ENCODE data around the gene GMDS.
"Not testable (repeated sequence)": the region's sequence is repeated elsewhere in the genome, so short reads cannot be mapped to it uniquely, and the experiment has no call there.

The GMDS gene

DNA sequence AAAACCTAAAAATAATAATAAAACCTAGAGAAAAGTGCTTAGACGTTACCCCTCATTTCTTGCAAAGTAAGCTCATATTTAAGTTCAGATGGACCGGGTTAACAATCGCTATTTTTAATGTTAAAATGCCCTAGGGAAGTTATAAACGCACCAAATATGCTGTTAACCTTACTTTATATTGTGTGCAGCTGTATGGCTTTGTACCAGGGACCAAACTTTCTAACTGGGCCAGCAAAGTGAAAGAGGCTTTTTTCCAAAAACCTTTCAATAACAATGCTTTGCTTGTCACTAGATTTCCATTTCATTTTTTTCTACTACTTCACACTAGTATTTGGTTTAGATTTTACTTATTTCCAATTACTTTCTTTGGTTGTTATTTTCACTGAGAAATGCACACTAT lies 387.2 kb downstream of the GMDS start:
- no peak for DNase-seq (ENCODE audit: low read depth in 2 of 2)

GRCh38 chr6:1856381-1856780 lies 389.0 kb downstream of the GMDS start:
- DNase-seq (ENCODE audit: low read depth in 2 of 2) = no peak

DNA sequence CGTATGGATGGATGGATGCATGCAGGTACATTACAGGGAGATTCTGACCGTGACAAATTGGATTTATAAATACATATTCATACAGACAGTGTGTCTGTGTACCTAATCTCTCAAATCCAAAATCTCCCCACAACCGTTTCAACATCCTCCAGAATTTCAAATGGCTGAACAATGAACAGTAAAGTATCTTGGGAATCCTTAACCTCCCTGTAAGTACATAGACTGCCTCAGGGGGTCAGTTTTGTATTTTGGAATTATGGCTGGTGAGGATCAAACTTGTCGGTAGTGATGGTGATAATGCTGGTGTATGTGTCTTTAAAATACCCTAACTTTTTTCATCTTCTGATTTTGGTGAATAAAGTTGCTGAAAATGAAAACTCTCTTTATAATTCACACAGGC lies 389.5 kb downstream of the GMDS start:
- DNase-seq (ENCODE audit: low read depth in 2 of 2) = no peak

- no peak for DNase-seq (ENCODE audit: low read depth in 2 of 2)
Observed at GRCh38 chr6:1854296-1854695, 391.1 kb downstream of the GMDS start.

- no peak for DNase-seq (ENCODE audit: low read depth in 2 of 2)
Observed at GRCh38 chr6:1853761-1854160, 391.6 kb downstream of the GMDS start.

DNA sequence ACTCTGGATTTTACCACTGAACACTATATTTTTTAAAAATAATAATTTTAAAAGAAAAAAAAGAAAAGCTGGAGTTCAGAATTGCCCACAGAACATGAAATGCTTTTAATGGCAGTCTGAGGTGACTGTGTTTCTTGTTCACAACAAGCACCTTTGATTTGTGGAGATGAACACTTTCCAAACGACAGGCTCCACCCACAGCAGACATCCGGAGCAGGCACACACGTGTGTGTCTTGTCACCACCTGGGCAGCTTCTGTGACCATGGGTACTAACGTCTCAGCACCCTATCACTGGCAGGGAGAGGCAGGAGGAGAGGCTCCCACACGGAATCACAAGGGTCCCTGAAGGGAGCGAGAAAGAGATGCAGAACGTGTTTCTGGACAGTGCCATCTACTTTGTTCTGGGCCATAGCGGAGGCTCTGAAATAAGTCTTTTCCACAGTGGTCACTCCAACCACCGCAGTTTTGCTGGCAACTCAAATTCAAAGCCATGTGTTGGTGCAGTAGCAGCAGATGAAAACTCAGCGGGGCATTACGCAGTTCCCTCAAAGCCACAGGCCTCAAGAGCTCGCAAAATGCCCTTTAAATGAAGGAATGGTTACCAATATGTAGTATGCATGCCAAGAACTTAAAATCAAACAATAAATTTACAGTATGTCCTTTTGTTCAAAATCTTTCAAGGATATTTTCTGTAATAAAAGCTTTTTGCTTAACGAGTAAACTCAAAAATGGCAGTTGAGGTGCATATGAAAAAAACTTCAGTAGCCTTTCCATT lies 393.5 kb downstream of the GMDS start:
- DNase-seq (ENCODE audit: low read depth in 2 of 2) = no peak

DNA sequence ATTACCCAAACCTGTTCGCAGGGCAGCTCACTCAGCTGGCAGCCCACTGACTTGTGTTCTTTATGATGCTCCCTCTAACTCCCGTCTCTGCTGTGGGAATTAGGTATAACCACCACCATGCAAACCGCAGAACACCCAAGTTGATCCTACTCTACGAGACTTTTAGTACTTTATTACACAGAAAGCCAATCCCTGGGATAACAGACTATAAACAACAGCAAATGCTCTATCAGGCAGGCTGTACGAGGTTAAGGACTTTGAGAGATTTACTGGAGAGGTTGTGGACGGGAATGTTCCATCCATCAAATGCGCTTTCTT lies 394.6 kb downstream of the GMDS start:
- no peak for DNase-seq (ENCODE audit: low read depth in 2 of 2)

GRCh38 chr6:1850121-1850839 lies 395.1 kb downstream of the GMDS start:
- no peak for DNase-seq (ENCODE audit: low read depth in 2 of 2)

DNA sequence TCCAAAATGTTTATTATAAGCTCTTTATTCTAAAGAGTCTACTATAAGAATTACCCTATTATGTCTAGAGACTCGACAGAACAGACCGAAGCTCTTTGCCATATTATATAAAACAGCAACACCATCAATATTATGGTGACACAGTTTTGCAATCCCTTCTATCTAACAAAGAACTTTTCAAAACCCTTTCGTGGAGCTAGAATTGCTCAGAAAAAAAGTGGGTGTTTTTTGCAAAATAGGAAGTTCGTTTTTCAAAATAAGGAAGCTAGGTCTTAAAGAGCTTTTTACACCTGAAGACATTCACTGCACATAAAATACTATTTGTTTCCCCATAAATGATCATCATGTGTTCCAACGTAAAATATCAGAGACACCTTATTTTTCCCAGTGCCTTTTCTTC lies 395.7 kb downstream of the GMDS start:
- DNase-seq (ENCODE audit: low read depth in 2 of 2) = no peak

DNA sequence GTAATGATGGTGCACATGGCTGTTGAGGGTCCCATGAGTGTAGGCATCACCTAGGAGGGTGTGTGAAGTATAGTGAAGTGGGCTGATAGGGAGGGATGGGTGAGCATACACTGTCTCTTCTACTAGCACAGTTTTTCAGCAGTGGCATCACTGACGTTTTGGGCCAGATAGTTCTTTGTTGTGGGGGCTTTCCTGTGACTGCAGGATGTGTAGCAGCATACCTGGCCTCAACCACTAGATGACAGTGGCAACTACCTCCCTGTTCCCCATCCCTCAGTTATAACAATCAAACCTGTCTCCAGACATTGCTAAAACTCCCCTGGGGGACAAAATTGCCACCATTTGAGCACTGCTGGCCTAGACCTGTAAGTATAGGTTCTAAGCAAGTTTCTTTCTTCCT lies 396.7 kb downstream of the GMDS start:
- DNase-seq (ENCODE audit: low read depth in 2 of 2) = no peak

- DNase-seq (ENCODE audit: low read depth in 2 of 2) = no peak
Observed at GRCh38 chr6:1846611-1847010, 398.8 kb downstream of the GMDS start.

DNA sequence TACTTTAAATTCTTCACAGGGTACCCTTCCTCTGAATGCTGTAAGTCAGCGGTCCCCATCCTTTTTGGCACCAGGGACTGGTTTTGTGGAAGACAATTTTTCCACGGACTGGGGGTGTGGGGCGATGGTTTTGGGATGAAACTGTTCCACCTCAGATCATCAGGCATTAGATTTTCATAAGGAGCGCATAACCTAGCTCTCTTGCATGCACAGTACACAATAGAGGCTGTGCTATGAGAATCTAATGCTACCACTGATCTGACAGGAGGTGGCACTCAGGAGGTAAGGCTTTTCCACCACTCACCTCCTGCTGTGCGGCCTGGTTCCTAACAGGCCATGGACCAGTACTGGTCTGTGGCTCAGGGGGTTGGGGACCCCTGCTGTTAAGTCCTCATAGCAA lies 399.9 kb downstream of the GMDS start:
- not testable (repeated sequence) for DNase-seq (ENCODE audit: low read depth in 2 of 2)

- no peak for DNase-seq (ENCODE audit: low read depth in 2 of 2)
Observed at GRCh38 chr6:1842334-1842733, 403.1 kb downstream of the GMDS start.

GRCh38 chr6:1841136-1841535 lies 404.3 kb downstream of the GMDS start:
- no peak for DNase-seq (ENCODE audit: low read depth in 2 of 2)

GRCh38 chr6:1840491-1841121 lies 404.8 kb downstream of the GMDS start:
- DNase-seq (ENCODE audit: low read depth in 2 of 2) = no peak

DNA sequence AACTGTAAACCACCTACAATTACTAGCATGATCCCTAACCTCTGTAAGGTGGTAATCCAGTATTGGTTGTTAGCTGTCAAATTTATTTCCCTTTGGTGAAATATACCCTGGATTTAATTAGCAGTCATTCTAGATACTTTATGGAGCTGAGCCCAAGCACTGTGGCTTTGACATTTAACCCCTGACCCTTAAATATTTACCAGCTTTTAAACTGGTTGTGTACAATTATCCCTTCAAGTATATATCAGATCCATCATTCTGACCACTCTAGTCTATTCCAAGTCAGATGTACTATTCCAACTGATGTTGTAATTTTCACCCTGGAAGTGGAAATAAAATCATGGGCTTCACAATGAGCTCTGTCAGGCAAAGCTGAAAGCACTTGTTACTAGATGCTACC lies 406.0 kb downstream of the GMDS start:
- DNase-seq (ENCODE audit: low read depth in 2 of 2) = no peak

DNA sequence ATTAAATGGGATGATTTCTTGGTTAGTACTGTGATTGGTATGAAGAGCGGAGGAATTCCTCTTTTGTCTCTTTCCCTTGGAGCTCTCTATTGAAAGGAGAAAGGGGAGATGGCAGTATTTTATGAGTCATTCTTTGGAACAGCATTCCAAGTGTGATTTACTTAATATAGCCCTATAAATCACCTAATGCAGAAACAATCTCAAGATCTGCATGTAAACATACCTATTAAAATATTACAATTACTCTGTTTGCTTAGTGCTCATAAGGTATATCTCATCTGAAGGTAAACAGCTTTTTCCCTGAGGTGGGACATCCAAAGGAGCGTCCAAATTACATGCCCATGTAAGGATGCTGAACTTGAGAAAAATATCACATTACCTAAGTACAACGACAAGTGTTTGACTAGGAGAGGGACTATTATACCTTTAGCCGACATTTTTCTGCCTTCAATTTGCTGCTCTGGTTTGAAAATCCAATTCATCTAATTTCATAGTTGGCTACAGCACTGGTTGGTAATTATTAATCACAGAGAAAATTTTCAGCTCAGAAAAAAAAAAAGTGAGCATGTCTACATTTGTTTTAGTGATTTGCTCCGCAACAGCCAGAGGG lies 406.7 kb downstream of the GMDS start:
- DNase-seq (ENCODE audit: low read depth in 2 of 2) = no peak

- DNase-seq (ENCODE audit: low read depth in 2 of 2) = no peak
Observed at GRCh38 chr6:1837826-1838225, 407.6 kb downstream of the GMDS start.

DNA sequence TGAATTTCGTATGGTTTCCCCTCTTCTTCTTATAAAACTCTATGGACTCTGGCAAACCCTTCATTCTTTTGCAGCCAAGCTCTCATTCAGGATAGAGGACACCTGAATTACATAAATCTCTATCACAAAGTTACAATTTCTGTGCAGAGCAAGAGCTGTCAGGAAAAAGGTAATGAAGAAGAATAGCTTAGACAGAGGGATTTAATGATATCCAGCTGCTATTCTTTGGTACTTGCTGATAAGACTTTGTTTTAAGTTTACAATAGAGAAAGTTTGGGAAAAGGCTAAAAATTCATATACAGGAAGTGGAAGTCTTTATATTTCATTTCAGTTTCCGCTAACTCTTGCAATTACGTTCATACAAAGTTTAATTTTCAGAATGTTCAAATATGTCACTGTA lies 408.7 kb downstream of the GMDS start:
- no peak for DNase-seq (ENCODE audit: low read depth in 2 of 2)

GRCh38 chr6:1834646-1835516 lies 410.5 kb downstream of the GMDS start:
- DNase-seq (ENCODE audit: low read depth in 2 of 2) = no peak

GRCh38 chr6:1834207-1834606 lies 411.2 kb downstream of the GMDS start:
- no peak for DNase-seq (ENCODE audit: low read depth in 2 of 2)
